GM19372 (cell line): ENCODE data around the gene CREG2.

Source experiments
- ATAC-seq: cut with Tn5 transposase; IDR thresholded peaks from one replicate; pipeline ENCODE4 v1.9.1; 2021; ENCODE audit warnings: mild to moderate bottlenecking, low read depth, moderate library complexity; ENCODE audit not compliant: unreplicated experiment

CREG2 gene

GRCh38 chr2:101310834-101311695, 76.2 kb downstream of the CREG2 start:
- ATAC-seq = no peak

- no peak for ATAC-seq
These were observed 77.0 kb downstream of the CREG2 start for GRCh38 chr2:101310090-101310833.

GRCh38 chr2:101308432-101309210, 78.7 kb downstream of the CREG2 start, which contains the start of gene RNF149:
Gene RNF149 (minus strand): TSS chr2:101308701. CDS start chr2:101308588, 113 bp downstream.
- ATAC-seq = peak; percentile 54

GRCh38 chr2:101307950-101308431, 79.3 kb downstream of the CREG2 start:
- peak; percentile 22 for ATAC-seq

GRCh38 chr2:101307503-101307902, 79.8 kb downstream of the CREG2 start:
- ATAC-seq = no peak

- ATAC-seq = peak; percentile 1
These were observed 80.9 kb downstream of the CREG2 start for GRCh38 chr2:101306410-101306809.

GRCh38 chr2:101305492-101306078, 81.7 kb downstream of the CREG2 start:
- no peak for ATAC-seq

- ATAC-seq = no peak
These were observed 82.3 kb downstream of the CREG2 start for GRCh38 chr2:101305035-101305434.

- ATAC-seq = no peak
These were observed 83.6 kb downstream of the CREG2 start for GRCh38 chr2:101303688-101304087.

- no peak for ATAC-seq
These were observed 85.3 kb downstream of the CREG2 start for GRCh38 chr2:101302016-101302415.

- no peak for ATAC-seq
These were observed 86.5 kb downstream of the CREG2 start for GRCh38 chr2:101300836-101301235.

GRCh38 chr2:101300164-101300563, 87.1 kb downstream of the CREG2 start:
- ATAC-seq = no peak

- ATAC-seq = no peak
These were observed 87.7 kb downstream of the CREG2 start for GRCh38 chr2:101299604-101300003.

GRCh38 chr2:101297383-101297782, 89.9 kb downstream of the CREG2 start:
- no peak for ATAC-seq

GRCh38 chr2:101296371-101296770, 90.9 kb downstream of the CREG2 start:
- no peak for ATAC-seq

GRCh38 chr2:101295895-101296294, 91.4 kb downstream of the CREG2 start:
- no peak for ATAC-seq
